Stimulated activated CD8-positive, alpha-beta memory T cell treated with anti-CD3 and anti-CD28 coated beads, Interleukin-2, amount 100 ng/mL, for 1 hour (primary cell): ENCODE data around the gene NHERF1.
A peak's percentile ranks its signal among the peaks of the same experiment; 100 is the strongest.

Experiments used
- DNase-seq, 2 donors: peaks; one replicate each; pipeline ENCODE4 v3.0.0-alpha.2; 2020; ENCODE audit warnings: low read depth in 2 of 2

NHERF1 gene

DNA sequence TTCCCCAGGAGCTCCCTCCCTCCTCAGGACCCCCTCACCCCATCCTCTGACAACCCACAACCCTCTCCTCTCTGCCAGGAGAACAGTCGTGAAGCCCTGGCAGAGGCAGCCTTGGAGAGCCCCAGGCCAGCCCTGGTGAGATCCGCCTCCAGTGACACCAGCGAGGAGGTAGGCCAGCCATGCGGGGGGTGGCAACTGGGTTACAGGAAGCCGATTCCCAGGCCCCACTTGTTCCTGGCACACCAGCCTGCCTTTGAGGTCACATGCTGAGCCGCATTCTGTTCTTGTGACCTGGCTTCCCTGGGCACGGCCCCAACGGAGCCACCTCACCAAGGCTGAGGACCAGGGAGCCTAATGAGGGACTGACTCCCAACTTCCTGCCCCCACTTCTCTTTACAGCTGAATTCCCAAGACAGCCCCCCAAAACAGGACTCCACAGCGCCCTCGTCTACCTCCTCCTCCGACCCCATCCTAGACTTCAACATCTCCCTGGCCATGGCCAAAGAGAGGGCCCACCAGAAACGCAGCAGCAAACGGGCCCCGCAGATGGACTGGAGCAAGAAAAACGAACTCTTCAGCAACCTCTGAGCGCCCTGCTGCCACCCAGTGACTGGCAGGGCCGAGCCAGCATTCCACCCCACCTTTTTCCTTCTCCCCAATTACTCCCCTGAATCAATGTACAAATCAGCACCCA is 19.8 kb downstream of the NHERF1 start:
- DNase-seq = no peak

DNA sequence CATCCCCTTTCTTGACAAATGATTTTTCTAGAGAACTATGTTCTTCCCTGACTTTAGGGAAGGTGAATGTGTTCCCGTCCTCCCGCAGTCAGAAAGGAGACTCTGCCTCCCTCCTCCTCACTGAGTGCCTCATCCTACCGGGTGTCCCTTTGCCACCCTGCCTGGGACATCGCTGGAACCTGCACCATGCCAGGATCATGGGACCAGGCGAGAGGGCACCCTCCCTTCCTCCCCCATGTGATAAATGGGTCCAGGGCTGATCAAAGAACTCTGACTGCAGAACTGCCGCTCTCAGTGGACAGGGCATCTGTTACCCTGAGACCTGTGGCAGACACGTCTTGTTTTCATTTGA is 20.3 kb downstream of the NHERF1 start:
- no peak for DNase-seq

DNA sequence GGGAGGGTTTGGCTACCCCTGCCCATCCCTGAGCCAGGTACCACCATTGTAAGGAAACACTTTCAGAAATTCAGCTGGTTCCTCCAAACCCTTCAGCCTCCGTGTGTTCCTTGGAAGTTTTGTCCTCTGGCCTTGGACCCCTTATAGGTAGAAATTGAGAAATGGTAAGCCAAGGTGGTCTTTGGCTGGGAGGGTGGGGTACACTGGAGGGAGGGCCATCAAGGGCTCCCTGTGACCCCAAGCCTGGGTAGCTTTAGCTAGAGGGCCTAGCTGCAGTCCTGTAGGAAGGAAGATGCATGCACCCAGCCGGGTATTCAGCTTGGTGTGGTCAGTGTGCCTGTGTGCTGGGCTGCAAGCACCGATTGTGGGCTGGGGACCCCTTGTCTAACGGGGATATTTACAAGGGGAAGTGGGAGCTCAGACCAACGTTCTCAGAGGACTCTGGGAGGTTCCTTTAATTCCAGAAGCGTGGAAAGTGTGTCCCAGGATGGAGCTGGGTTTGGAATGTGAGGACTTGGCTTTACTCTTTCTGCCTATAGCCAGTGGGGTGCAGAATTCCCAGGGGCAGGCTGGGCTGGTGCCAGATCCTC is 20.9 kb downstream of the NHERF1 start:
- DNase-seq = no peak

DNA sequence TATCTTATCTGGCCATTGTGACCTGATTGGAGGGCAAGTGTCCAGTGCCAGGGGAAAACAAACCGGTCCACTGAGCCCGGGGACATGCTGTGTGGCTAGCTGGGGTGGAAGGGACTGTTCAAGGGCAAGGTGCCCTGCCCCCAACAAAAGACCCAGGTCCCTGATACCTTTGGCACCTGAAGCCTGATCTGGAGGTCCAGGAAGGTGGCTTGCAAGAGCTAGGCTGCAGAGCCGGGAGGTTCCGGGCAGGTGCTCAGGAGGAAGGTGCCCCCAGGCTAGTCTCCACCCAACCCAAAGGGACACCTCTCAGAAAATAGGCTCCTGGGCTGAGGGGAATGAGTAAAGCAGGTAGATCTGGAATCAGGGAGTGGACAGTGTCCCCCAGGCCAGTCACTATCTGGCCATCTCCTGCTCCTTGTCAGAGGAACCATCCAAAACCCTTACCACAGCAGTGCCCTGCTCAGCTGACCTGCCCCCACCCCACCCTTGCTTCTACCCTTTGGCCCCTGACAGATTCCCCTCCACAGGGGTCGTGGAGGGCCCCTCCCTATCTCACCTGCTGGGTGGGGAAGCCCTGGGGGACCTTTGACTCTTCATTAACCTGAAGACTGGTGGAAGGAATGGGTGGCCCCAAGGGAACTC is 21.5 kb downstream of the NHERF1 start:
- no peak for DNase-seq

DNA sequence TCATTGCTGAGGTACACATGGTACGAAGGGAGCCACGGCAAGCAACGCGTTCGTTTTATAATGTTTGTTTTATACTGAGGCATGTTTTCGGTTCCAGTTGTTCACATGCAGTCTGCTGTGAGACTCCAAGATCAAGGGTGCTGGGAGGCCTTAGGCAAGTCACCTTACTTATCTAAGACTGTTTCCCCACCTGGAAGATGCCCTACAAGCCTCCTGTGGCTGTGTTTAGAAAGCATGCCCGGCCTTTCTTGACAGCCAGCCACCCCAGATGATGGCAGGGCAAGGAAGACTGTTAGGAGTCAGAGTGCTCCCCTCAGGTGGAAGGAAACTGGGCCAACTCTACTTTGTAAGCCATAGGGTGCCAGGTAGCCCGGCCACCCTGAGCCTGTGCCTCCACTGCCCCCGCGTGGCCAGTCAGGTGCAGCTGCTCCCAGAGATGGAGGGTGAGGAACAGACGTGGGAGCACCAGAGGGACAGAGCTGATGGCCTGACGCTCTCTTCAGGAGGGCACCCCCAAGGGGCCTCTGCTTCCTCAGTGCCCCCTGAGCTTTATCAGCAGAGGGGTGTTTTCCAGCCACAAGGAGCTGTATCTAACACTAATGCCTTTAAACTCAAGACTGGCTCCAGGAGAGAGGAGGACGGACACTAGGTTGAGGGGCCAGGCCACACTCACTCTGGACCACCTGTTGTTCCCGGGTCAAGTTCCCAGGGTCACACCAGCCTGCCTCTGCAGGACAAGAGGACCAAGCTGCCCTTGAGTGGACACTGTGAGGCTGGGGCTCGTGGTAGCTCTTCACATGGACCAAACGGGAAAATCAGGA is 22.3 kb downstream of the NHERF1 start:
- DNase-seq = peak; percentile 56 to 64

DNA sequence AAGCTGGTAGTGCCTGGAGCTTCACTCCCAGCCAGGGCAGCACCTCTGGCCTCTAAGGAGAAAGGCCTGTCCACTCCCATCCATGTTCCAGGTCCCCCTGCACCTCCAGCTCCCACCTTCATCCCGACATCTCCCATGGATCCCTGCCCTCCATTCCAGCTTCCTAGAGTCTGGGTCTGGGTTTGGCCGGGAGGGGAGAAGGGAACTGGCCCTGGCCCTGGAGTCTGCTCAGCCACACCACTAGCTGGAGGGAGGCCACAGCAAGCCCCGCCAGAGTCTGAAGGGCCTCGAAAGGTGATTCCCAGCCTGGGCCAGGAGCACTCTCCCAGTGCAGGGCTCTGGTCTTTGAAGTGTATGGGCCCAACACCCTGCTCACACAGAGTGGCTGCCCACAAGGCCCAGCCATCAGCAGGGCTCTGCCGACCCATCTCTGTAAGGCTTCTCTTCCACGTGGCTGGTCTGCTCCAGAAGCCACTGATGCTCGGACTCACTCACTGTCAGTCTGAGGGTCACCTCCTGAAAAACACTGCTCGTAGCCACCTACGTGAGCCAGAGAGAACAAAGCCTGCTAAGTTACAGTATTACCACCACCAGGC is 23.0 kb downstream of the NHERF1 start:
- no peak for DNase-seq

DNA sequence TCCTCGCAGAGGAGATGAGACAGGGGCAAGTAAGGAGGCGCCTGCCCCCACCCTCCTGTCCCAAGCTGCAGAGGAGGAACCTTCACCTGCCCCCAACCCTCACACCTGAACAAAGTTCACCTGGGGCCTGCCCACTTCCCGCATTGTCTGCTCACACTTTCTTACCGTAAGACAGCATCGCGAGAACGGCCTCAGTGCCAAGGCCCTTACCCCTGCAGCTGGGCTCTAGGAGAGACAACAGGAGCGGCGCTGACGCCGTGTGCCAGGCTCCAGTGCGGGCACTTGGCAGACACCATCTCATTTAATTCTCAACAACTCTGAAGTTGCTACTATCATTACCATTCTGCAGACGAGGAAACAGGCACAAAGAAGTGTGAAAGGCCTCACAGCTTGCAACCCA is 23.6 kb downstream of the NHERF1 start:
- no peak for DNase-seq

DNA sequence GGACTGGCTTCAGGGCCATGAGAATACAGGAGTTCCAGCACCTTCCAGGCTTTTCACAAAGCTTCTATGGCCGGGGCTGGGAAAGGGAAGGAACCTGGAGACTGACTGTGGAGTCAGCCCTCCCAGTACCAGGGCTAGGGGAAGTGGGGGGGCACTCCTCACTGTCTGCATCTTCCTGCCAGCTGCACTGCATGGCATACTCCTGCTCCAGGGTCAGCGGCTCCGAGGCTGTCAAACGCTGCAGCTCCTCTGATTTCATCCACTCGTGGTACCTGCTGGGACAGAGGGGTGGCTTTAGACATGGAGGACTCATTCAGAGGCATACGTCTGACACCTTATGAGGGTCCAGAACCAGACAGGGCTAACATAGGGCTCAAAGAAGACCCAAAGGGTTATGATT is 25.0 kb downstream of the NHERF1 start:
- no peak for DNase-seq

DNA sequence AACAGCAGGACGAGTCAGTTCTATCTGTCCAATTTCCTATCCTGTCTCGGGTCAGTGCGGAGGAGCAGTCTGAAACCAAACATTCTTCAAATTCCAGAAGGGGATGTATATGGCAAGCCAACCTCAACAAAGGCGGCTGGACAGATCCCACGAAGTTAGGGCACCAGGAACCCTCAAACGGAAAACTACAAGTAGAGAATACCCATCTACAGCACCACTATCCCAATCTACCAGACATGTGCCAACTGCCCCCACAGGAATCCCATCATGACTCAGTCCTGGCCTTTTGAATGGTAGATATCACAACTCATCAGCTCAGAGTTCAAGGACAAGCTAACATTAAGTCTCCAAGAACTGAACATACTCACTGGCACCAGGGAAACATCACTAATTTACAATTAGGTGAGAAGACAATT is 25.5 kb downstream of the NHERF1 start:
- no peak for DNase-seq

DNA sequence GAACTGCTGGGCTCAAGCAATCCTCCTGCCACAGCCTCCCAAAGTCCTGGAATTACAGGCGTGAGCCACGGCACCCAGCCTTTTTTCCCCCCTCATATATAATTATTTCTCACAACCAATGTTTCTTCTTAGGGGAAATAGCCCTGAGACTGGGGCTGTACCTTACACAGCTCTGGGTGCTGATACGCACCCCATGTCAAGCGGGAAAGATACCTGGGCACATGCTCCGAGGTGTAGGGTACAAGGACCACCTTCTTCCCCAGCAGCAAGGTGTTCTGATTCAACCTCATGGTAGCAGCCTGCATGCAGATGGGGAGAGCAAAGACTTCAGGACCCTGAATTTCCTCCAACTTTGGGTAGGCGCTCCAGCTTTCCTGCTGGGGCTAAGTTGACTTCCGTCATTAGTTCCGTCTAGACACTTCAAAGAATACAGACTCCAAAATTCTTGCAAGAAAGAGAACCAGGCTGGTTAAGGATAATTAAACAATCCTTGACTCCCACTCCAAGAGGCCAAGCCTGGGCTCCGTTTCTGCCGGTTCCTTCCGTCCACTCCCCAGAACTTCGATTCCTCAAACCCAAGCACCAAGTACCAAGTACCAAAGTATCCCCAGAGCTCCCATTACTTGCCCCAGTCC is 27.1 kb downstream of the NHERF1 start:
- DNase-seq = no peak

DNA sequence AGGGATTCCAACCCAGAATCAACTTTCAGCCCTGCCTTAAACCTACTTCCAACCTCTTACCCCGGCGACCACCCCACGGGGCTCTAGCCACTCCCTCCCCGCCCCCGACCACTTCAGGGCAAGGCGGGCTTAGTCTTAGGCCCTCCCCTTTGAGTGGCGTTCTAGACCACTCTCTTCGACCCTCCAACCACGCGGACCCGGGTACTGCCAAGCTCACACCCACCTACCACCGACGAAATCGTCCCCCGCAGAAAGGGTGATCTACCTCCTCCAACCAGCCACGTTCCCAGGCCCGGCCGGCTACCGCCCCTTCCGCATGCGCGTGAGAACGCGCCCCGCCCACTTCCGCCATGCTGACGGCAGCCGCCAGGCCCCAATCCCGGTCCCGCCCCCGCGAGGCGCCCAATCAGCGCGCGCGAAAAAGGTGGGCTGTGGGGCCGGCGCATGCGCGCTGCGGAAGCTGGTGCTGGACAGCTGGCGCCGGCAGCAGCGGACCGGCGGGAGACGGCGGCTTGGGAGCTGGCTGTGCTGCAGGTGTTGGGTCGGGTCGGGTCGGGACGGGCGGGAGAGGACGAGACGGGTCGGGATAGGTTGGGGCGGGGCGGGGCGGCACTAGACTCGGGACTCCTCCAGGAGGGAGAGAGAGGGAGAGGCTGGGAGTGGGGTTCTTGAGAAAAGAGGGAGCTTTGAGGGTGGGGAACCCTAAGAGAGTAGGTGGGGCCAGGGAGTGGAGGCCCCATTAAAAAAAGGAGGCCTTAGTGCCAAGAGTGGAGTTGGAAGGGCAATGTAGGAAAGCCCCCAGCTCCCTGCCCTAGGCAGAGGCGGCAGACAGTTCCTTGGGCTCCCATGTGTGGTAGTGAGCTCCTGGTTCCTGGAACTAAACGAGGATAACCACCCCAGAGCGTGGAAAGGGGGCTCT is 27.9 kb downstream of the NHERF1 start, which contains the start of gene NAT9:
TSS of gene NAT9 (minus strand) at position 302 of the 919 bp plus-strand sequence. CDS start 647 bp downstream, outside the sequence.
- DNase-seq = peak; percentile 98 to 99

DNA sequence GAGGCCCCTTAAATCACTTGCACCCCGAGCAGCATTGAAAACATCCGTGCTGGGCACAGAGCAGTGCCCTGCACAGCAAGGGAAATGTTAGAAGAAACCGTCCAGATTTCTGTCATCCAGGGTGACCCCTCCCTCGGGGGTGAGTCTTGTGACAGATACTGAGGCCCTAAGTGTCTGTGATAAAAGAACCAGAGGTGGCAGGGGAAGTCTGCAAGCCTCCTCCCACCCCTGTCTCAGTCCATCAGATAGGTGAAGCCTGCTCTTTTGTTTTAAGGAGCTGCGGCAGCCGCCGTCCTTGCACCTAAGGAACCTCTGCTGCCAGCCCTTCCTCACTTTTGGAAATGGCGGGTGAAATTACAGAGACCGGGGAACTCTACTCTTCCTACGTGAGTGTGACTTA is 28.6 kb downstream of the NHERF1 start:
- no peak for DNase-seq

DNA sequence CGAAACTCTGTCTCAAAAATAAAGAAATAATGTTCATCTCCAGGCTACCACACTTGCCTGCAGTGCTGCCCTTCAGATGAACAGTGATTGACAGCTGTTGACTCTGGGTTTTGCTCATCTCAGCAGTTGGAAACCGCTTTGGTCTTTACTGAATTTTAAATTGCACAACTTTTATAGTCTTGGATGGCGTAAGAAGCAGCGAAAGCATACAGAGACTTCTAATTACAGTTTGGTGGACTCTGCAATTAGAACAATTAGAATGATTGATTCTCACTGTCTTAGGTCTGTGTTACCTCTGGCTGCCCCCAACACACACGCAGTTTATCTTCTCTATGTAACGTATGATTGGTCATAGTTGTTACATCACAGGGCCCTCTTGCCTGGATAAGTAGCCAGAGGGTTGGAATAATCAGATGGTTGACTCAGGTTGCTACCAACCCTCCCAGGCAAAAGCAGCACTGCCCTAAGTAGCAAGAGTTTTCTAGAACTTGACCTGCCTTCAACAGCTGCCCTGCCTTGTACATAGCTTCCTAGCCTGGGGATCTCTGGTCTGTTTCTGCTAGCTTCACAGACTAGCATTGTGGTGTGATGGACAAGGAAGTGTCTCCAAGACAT is 29.6 kb downstream of the NHERF1 start:
- DNase-seq = no peak

DNA sequence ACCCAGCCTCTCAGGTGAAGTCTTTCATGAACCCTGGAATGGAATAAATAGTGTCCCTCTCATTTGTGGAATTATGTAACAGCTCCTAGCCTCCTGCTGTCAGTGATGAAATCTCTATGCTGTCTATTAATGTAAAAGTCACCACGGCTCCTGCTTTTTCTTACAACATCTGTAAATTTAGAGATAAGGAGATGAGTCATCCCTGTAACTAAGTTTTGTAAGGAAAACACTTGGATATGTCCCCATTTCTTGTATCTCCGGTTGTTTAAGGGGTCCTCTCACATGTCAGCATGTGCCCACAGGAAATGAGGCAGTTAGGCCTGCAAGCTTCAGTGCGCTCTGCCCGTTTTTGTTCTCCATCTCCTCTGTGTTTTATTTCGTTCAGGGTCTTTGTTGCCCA is 30.5 kb downstream of the NHERF1 start:
- DNase-seq = no peak

DNA sequence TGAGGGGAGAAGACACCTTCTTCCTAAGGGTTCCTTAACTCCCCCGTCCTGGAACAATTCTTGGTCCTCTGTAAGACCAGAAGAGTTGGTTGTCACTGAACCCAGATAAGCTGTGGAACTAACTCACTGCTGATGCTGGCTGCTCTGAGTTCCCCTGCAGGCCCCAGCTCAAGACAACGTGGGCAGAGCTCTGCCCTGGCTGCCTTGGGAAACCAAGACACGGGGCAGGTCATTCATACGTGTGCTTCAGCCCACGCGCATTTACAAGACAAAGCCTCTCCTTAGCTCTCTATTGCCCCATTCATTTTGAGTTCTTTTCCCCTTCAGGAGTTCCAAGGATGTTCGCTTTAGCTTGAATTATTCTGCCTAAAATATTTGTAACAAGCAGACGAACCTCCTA is 31.1 kb downstream of the NHERF1 start:
- DNase-seq = no peak

DNA sequence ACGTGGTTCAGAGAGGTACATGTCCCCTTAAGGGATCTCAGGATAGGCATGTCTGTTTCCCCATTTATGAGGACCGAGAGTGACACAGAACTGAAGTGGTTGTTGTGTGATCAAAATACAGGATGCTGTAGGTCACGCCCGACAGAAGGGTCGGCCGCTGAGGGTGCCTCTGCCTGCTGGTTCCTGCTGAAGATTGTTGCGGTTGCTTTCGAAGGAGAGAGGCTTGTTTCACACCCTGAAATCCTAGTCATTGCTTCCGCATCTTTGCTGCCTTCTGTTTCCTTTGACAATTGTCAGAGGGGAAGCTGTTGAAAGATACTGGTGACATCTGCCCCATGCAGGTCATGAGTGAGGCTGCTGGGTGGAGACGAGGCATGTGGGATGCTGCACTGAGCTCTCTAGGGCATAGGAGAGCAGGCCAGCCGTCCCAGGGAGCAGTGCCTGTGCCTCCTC is 31.5 kb downstream of the NHERF1 start:
- DNase-seq = no peak

DNA sequence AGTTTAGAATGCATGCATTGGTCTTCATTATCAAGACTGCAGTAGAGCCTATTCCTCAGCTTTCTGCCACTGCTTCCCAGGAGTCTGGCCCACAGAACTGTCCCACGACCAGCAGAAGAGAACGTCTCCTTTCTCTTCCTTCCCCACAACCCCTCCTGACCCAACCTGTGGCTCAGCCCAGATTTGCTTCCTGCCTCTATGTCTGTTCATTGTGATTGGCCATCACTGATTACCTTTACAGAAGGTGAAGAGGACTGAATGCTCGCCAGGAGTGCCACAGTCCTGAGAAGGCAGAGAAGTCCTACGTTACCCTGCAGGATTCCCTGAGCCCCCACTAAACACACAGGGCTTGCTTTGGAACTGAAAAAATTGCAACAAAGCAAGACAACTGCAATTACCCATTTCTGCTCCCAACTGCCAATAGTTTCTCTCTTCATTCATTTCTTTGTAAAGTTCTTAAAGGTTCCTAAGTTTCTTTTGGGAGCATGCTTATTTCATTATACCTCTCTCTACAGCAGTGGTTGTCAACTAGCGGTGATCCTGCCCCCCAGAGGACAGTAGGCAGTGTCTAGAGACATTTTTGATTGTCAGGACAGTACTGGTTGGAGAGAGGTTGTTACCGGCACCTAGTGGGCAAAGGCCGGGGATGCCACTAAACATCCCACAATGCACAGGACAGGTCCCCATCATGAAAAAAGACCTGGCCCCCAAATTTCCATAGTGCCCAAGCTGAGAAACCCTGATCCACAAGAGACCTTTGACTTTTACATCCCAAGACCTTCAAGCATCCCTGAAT is 32.2 kb downstream of the NHERF1 start:
- no peak for DNase-seq

DNA sequence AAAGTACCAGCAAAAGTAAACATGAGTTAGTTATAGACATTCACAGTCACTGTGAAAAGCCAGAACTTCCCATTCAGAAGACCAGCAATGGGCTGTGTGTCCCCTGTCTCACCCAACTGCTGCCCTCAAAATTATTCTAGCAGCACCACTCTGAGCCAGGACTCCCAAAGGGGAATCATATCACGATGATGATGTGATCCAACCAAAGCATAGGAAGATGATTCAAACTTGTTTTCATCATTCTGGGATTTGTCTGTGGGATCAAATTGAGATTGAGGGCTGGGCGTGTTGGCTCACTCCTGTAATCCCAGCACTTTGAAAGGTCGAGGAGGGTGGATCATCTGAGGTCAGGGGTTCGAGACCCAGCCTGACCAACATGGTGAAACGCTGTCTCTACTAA is 34.1 kb downstream of the NHERF1 start:
- DNase-seq = no peak
